HepG2 (cell line): ENCODE measurements around the gene MBLAC1. TPM values are rescaled to one million over a fixed set of nuclear protein-coding genes. Genes with fewer than 3 reads are reported as not detected.

Experiments used
- DPF2 ChIP-seq: sonication (generic); formaldehyde crosslinking; IDR thresholded peaks from 2 replicates; pipeline ENCODE4 v1.4.0; 2020; ENCODE audit warnings: mild to moderate bottlenecking, low read depth, missing genetic modification reagents, borderline replicate concordance
- HOXD1 ChIP-seq: sonication (generic); formaldehyde crosslinking; IDR thresholded peaks from 2 replicates; pipeline ENCODE4 v1.5.0; 2020; ENCODE audit warnings: missing genetic modification reagents
- NR2F1 ChIP-seq, 2 experiments: fragments of 450-650 bp in 1 of 2; formaldehyde crosslinking in 1 of 2; IDR thresholded peaks; 2 replicates each; pipeline versions ENCODE4 v1.5.0 to v1.6.1; 2016 to 2020; ENCODE audit warnings: mild to moderate bottlenecking in 1 of 2, missing compliant biosample characterization in 1 of 2, missing genetic modification reagents in 1 of 2, moderate library complexity in 1 of 2
- RBFOX2 ChIP-seq: fragments of 200-400 bp; formaldehyde crosslinking; IDR thresholded peaks from 2 replicates; pipeline ENCODE4 v1.6.1; 2017; ENCODE audit warnings: low read depth, mild to moderate bottlenecking, low read length
- RFXAP ChIP-seq: sonication (generic); formaldehyde crosslinking; IDR thresholded peaks from 2 replicates; pipeline ENCODE4 v1.4.0; 2020; ENCODE audit warnings: missing genetic modification reagents, borderline replicate concordance
- SAFB2 ChIP-seq: sonication (generic); formaldehyde crosslinking; IDR thresholded peaks from 2 replicates; pipeline ENCODE4 v1.5.1; 2020; ENCODE audit warnings: missing genetic modification reagents, low read depth, mild to moderate bottlenecking, borderline replicate concordance
- SAP130 ChIP-seq: IDR thresholded peaks from 2 replicates; pipeline ENCODE4 v1.6.1; 2016; ENCODE audit warnings: low read depth
- SMARCC2 ChIP-seq: fragments of 450-650 bp; IDR thresholded peaks from 2 replicates; pipeline ENCODE4 v1.6.1; 2017; ENCODE audit warnings: antibody characterized with exemption, mild to moderate bottlenecking
- TBX2 ChIP-seq: sonication (generic); formaldehyde crosslinking; IDR thresholded peaks from 2 replicates; pipeline ENCODE4 v1.5.0; 2020; ENCODE audit warnings: missing genetic modification reagents, mild to moderate bottlenecking, borderline replicate concordance
- ZBTB7A ChIP-seq: sonication (generic); formaldehyde crosslinking; IDR thresholded peaks from 2 replicates; pipeline ENCODE4 v1.8.0; 2022; ENCODE audit warnings: mild to moderate bottlenecking, missing genetic modification reagents
- ZNF331 ChIP-seq: sonication (generic); formaldehyde crosslinking; IDR thresholded peaks from 2 replicates; pipeline ENCODE4 v1.4.0; 2020; ENCODE audit warnings: missing genetic modification reagents
- ZNF660 ChIP-seq: sonication (generic); formaldehyde crosslinking; IDR thresholded peaks from 2 replicates; pipeline ENCODE4 v1.5.1; 2020; ENCODE audit warnings: mild to moderate bottlenecking, low read depth, missing genetic modification reagents, borderline replicate concordance
- ZNF766 ChIP-seq: sonication (generic); formaldehyde crosslinking; IDR thresholded peaks from 2 replicates; pipeline ENCODE4 v1.5.0; 2020; ENCODE audit warnings: missing genetic modification reagents, borderline replicate concordance
- polyA plus RNA-seq, 8 experiments: library from polyadenylated mRNA; depleted of rRNA in 3 of 8; stranded (reverse) in 7 of 8; unstranded in 1 of 8; fragments of >200 nt; fragmentation: Illumina TruSeq in 4 of 8; extraction: Trizol in 4 of 8; gene quantifications; 2 replicates each; pipeline versions ENCODE4 v1.2.1 to v1.2.3, GENCODE V29; 2011 to 2016; ENCODE audit warnings: low read depth in 4 of 8, missing spikeins in 1 of 8, mixed read lengths in 1 of 8; ENCODE audit not compliant: insufficient read depth in 1 of 8
- total RNA-seq, 5 experiments: library from RNA; depleted of rRNA; stranded (reverse); fragments of >200 nt; fragmentation: Illumina TruSeq; extraction: Trizol; gene quantifications; 2 replicates each; pipeline ENCODE4 v1.2.3, GENCODE V29; 2016; ENCODE audit warnings: low read depth in 1 of 5
- TF ChIP-seq, protein P1 (sequence below): sonication (generic); formaldehyde crosslinking; IDR thresholded peaks from 2 replicates; pipeline ENCODE4 v1.8.1; 2023; ENCODE audit warnings: mild to moderate bottlenecking, missing genetic modification reagents
- TF ChIP-seq, protein P2 (sequence below): IDR thresholded peaks from 2 replicates; pipeline ENCODE4 v1.6.1; 2012; ENCODE audit warnings: low read depth, low read length, improper control_type of control experiment
- TF ChIP-seq, protein P3 (sequence below): IDR thresholded peaks from 2 replicates; pipeline ENCODE4 v1.6.1; 2018; ENCODE audit warnings: missing genetic modification reagents, mild to moderate bottlenecking, missing compliant biosample characterization
- TF ChIP-seq, protein P4 (sequence below): sonication (generic); formaldehyde crosslinking; IDR thresholded peaks from 2 replicates; pipeline ENCODE4 v1.4.0; 2020; ENCODE audit warnings: missing genetic modification reagents

MBLAC1 gene
- total and polyA plus RNA-seq, 2 of the 13 experiments (the other 11 are each of a cell fraction or from before 2014, with no cell fraction given), result 0.79 to 2.1 TPM

DNA sequence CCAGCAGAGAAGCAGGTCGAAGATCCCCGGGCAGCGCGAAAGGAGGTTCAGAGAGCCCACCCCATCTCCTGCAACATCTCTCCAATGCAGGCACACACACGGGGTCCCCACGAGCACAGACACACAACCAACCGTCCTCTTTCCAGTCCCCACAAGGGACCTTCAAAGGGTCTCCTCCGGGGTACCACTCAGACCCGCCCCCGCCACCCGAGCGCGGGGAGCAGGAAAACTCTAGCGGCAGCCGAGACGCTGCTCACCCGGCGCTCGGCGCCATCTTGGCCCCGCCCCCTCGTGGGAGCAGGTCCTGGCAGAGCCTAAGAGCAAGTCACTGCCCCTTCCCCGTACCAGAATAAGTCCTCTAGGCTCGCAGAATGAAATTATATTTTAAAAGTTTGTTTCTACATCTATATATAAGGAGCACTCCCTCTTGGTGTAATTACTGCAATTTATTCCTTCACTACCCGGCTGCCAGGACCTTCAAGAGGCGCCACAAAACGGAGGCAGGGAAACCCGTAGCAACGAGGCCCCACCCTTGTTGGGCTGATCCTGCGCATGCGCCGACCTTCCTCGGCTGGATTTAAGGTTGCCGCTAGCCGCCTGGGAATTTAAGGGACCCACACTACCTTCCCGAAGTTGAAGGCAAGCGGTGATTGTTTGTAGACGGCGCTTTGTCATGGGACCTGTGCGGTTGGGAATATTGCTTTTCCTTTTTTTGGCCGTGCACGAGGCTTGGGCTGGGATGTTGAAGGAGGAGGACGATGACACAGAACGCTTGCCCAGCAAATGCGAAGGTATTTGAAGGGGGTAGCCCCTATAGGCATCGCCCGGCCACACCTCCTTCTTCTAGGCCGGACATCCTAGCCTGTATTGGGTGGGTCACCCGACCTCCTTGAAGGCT is 7.4 kb upstream of the MBLAC1 start, which contains the start of the genes CNPY4 and TAF6 (continued):
- TF ChIP-seq, protein P1, sequence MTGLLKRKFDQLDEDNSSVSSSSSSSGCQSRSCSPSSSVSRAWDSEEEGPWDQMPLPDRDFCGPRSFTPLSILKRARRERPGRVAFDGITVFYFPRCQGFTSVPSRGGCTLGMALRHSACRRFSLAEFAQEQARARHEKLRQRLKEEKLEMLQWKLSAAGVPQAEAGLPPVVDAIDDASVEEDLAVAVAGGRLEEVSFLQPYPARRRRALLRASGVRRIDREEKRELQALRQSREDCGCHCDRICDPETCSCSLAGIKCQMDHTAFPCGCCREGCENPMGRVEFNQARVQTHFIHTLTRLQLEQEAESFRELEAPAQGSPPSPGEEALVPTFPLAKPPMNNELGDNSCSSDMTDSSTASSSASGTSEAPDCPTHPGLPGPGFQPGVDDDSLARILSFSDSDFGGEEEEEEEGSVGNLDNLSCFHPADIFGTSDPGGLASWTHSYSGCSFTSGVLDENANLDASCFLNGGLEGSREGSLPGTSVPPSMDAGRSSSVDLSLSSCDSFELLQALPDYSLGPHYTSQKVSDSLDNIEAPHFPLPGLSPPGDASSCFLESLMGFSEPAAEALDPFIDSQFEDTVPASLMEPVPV (CRISPR knock-in tag), result peak; percentile 26; the same call in 1 of the 2 replicates
- TF ChIP-seq SMARCC2 (no peak), TBX2 (CRISPR knock-in tag) (peak; percentile 60), RBFOX2 (peak; percentile 65), HOXD1 (0 out of 2 replicates have a peak, but pooled peaks have one; percentile 53), SAFB2 (CRISPR knock-in tag) (no peak; the same call in 1 of the 2 replicates), NR2F1 (CRISPR knock-in tag; IDR thresholded peaks at IDR 0.05) (peak; percentile 6 to 25; a peak in 1 of 4 replicates), ZBTB7A (CRISPR knock-in tag) (no peak), DPF2 (CRISPR knock-in tag) (no peak), SAP130 (peak; percentile 70), ZNF766 (peak; percentile 86; the same call in 1 of the 2 replicates), ZNF660 (CRISPR knock-in tag) (0 out of 2 replicates have a peak, but pooled peaks have one; percentile 28), RFXAP (peak; percentile 83; the same call in 1 of the 2 replicates), ZNF331 (CRISPR knock-in tag) (no peak)
- TF ChIP-seq, protein P2, sequence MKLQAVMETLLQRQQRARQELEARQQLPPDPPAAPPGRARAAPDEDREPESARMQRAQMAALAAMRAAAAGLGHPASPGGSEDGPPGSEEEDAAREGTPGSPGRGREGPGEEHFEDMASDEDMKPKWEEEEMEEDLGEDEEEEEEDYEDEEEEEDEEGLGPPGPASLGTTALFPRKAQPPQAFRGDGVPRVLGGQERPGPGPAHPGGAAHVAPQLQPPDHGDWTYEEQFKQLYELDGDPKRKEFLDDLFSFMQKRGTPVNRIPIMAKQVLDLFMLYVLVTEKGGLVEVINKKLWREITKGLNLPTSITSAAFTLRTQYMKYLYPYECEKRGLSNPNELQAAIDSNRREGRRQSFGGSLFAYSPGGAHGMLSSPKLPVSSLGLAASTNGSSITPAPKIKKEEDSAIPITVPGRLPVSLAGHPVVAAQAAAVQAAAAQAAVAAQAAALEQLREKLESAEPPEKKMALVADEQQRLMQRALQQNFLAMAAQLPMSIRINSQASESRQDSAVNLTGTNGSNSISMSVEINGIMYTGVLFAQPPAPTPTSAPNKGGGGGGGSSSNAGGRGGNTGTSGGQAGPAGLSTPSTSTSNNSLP, result no peak
- TF ChIP-seq, protein P3, sequence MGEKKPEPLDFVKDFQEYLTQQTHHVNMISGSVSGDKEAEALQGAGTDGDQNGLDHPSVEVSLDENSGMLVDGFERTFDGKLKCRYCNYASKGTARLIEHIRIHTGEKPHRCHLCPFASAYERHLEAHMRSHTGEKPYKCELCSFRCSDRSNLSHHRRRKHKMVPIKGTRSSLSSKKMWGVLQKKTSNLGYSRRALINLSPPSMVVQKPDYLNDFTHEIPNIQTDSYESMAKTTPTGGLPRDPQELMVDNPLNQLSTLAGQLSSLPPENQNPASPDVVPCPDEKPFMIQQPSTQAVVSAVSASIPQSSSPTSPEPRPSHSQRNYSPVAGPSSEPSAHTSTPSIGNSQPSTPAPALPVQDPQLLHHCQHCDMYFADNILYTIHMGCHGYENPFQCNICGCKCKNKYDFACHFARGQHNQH, result peak; percentile 57
- TF ChIP-seq, protein P4, sequence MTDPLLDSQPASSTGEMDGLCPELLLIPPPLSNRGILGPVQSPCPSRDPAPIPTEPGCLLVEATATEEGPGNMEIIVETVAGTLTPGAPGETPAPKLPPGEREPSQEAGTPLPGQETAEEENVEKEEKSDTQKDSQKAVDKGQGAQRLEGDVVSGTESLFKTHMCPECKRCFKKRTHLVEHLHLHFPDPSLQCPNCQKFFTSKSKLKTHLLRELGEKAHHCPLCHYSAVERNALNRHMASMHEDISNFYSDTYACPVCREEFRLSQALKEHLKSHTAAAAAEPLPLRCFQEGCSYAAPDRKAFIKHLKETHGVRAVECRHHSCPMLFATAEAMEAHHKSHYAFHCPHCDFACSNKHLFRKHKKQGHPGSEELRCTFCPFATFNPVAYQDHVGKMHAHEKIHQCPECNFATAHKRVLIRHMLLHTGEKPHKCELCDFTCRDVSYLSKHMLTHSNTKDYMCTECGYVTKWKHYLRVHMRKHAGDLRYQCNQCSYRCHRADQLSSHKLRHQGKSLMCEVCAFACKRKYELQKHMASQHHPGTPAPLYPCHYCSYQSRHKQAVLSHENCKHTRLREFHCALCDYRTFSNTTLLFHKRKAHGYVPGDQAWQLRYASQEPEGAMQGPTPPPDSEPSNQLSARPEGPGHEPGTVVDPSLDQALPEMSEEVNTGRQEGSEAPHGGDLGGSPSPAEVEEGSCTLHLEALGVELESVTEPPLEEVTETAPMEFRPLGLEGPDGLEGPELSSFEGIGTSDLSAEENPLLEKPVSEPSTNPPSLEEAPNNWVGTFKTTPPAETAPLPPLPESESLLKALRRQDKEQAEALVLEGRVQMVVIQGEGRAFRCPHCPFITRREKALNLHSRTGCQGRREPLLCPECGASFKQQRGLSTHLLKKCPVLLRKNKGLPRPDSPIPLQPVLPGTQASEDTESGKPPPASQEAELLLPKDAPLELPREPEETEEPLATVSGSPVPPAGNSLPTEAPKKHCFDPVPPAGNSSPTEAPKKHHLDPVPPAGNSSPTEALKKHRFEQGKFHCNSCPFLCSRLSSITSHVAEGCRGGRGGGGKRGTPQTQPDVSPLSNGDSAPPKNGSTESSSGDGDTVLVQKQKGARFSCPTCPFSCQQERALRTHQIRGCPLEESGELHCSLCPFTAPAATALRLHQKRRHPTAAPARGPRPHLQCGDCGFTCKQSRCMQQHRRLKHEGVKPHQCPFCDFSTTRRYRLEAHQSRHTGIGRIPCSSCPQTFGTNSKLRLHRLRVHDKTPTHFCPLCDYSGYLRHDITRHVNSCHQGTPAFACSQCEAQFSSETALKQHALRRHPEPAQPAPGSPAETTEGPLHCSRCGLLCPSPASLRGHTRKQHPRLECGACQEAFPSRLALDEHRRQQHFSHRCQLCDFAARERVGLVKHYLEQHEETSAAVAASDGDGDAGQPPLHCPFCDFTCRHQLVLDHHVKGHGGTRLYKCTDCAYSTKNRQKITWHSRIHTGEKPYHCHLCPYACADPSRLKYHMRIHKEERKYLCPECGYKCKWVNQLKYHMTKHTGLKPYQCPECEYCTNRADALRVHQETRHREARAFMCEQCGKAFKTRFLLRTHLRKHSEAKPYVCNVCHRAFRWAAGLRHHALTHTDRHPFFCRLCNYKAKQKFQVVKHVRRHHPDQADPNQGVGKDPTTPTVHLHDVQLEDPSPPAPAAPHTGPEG (CRISPR knock-in tag), result peak; percentile 26; the same call in 1 of the 2 replicates
